GM12878 (cell line): ENCODE data around the gene MYLK4.

Experiments used
- MAX ChIP-seq: IDR thresholded peaks from 2 replicates; pipeline ENCODE4 v1.6.1; 2012; ENCODE audit warnings: low read depth, low read length, improper control_type of control experiment
- POLR2A ChIP-seq: IDR thresholded peaks from 2 replicates; pipeline ENCODE4 v1.6.1; 2011; ENCODE audit warnings: low read depth, mild to moderate bottlenecking, low read length
- REST ChIP-seq: IDR thresholded peaks from 2 replicates; pipeline ENCODE4 v1.6.1; 2012; ENCODE audit warnings: mild to moderate bottlenecking, low read depth, low read length
- SP1 ChIP-seq: IDR thresholded peaks from one replicate; pipeline ENCODE4 v1.6.1; 2011; ENCODE audit warnings: low read depth, low read length
- YY1 ChIP-seq: IDR thresholded peaks from 2 replicates; pipeline ENCODE4 v1.6.1; 2011; ENCODE audit warnings: low read depth, mild to moderate bottlenecking, low read length

- TF ChIP-seq MAX, result no peak
- TF ChIP-seq SP1, result no peak
- no peak for TF ChIP-seq POLR2A
- TF ChIP-seq YY1, result no peak
- no peak for TF ChIP-seq REST
Observed at GRCh38 chr6:2725364-2725988, 25.2 kb downstream of the MYLK4 start.
